ENCODE measurements around the gene CCP110. TPM values are rescaled to one million over a fixed set of nuclear protein-coding genes. Genes with fewer than 3 reads are reported as not detected.

Gene CCP110
- total and polyA plus RNA-seq, 2 of the 13 experiments (the other 11 are each of a cell fraction or from before 2014, with no cell fraction given) = 10.0 to 11.1 TPM

DNA sequence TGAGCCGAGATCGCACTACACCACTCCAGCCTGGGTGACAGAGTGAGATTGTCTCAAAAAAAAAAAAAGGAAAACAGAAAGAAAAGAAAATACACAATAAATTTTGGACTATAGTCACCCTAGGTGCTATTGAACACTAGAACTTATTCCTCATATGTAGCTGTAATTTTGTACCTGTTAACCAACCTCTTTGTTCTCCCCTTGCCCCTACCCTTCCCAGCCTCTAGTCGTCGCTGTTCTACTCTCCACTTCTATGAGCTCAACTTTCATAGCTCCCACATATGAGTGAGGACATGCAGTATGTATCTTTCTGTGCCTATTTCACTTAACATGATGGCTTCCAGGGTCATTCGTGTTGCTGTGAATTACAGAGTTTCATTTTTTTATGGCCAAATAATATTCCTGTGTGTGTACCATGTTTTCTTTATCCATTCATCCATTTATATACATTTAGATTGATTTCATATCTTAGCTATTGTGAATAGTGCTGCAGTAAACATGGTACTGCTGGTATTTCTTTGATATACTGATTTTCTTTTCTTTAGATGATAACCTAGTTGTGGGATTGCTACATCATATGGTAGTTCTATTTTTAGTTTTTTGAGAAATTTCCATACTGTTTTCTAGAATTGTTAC is 60.0 kb downstream of the CCP110 start (continued):
- TF ChIP-seq, protein P1, sequence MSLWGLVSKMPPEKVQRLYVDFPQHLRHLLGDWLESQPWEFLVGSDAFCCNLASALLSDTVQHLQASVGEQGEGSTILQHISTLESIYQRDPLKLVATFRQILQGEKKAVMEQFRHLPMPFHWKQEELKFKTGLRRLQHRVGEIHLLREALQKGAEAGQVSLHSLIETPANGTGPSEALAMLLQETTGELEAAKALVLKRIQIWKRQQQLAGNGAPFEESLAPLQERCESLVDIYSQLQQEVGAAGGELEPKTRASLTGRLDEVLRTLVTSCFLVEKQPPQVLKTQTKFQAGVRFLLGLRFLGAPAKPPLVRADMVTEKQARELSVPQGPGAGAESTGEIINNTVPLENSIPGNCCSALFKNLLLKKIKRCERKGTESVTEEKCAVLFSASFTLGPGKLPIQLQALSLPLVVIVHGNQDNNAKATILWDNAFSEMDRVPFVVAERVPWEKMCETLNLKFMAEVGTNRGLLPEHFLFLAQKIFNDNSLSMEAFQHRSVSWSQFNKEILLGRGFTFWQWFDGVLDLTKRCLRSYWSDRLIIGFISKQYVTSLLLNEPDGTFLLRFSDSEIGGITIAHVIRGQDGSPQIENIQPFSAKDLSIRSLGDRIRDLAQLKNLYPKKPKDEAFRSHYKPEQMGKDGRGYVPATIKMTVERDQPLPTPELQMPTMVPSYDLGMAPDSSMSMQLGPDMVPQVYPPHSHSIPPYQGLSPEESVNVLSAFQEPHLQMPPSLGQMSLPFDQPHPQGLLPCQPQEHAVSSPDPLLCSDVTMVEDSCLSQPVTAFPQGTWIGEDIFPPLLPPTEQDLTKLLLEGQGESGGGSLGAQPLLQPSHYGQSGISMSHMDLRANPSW (CRISPR knock-in tag; IDR thresholded peaks at IDR 0.05; ENCODE audit: borderline replicate concordance) = no peak
- TF ChIP-seq ATF1 (CRISPR knock-in tag; IDR thresholded peaks at IDR 0.05) (0 out of 2 replicates have a peak, but pooled peaks have one; percentile 30), YEATS4 (CRISPR knock-in tag; IDR thresholded peaks at IDR 0.05; ENCODE audit: borderline replicate concordance) (no peak), GATAD2A (CRISPR knock-in tag; IDR thresholded peaks at IDR 0.05) (0 out of 2 replicates have a peak, but pooled peaks have one; percentile 22), FOXM1 (CRISPR knock-in tag; IDR thresholded peaks at IDR 0.05) (no peak), SMC3 (IDR thresholded peaks at IDR 0.05; ENCODE audit: low read length) (peak; percentile 69), SP5 (CRISPR knock-in tag; IDR thresholded peaks at IDR 0.05; ENCODE audit: borderline replicate concordance, low read depth) (no peak), ZNF563 (CRISPR knock-in tag; IDR thresholded peaks at IDR 0.05) (no peak), ZNF562 (CRISPR knock-in tag; IDR thresholded peaks at IDR 0.05; ENCODE audit: borderline replicate concordance) (no peak)
- TF ChIP-seq, protein P2, sequence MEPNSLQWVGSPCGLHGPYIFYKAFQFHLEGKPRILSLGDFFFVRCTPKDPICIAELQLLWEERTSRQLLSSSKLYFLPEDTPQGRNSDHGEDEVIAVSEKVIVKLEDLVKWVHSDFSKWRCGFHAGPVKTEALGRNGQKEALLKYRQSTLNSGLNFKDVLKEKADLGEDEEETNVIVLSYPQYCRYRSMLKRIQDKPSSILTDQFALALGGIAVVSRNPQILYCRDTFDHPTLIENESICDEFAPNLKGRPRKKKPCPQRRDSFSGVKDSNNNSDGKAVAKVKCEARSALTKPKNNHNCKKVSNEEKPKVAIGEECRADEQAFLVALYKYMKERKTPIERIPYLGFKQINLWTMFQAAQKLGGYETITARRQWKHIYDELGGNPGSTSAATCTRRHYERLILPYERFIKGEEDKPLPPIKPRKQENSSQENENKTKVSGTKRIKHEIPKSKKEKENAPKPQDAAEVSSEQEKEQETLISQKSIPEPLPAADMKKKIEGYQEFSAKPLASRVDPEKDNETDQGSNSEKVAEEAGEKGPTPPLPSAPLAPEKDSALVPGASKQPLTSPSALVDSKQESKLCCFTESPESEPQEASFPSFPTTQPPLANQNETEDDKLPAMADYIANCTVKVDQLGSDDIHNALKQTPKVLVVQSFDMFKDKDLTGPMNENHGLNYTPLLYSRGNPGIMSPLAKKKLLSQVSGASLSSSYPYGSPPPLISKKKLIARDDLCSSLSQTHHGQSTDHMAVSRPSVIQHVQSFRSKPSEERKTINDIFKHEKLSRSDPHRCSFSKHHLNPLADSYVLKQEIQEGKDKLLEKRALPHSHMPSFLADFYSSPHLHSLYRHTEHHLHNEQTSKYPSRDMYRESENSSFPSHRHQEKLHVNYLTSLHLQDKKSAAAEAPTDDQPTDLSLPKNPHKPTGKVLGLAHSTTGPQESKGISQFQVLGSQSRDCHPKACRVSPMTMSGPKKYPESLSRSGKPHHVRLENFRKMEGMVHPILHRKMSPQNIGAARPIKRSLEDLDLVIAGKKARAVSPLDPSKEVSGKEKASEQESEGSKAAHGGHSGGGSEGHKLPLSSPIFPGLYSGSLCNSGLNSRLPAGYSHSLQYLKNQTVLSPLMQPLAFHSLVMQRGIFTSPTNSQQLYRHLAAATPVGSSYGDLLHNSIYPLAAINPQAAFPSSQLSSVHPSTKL (CRISPR knock-in tag; IDR thresholded peaks at IDR 0.05) = peak; percentile 22; the same call in 1 of the 2 replicates
- TF ChIP-seq, protein P3, sequence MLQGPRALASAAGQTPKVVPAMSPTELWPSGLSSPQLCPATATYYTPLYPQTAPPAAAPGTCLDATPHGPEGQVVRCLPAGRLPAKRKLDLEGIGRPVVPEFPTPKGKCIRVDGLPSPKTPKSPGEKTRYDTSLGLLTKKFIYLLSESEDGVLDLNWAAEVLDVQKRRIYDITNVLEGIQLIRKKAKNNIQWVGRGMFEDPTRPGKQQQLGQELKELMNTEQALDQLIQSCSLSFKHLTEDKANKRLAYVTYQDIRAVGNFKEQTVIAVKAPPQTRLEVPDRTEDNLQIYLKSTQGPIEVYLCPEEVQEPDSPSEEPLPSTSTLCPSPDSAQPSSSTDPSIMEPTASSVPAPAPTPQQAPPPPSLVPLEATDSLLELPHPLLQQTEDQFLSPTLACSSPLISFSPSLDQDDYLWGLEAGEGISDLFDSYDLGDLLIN (CRISPR knock-in tag; IDR thresholded peaks at IDR 0.05; ENCODE audit: borderline replicate concordance) = no peak
- TF ChIP-seq, protein P4, sequence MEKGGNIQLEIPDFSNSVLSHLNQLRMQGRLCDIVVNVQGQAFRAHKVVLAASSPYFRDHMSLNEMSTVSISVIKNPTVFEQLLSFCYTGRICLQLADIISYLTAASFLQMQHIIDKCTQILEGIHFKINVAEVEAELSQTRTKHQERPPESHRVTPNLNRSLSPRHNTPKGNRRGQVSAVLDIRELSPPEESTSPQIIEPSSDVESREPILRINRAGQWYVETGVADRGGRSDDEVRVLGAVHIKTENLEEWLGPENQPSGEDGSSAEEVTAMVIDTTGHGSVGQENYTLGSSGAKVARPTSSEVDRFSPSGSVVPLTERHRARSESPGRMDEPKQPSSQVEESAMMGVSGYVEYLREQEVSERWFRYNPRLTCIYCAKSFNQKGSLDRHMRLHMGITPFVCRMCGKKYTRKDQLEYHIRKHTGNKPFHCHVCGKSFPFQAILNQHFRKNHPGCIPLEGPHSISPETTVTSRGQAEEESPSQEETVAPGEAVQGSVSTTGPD (CRISPR knock-in tag; IDR thresholded peaks at IDR 0.05) = no peak
